HL-60 (cell line): ENCODE results near the gene CHST9.

Experiments
- POLR2AphosphoS5 ChIP-seq: IDR thresholded peaks from 2 replicates; pipeline ENCODE4 v1.6.1; 2012; ENCODE audit warnings: low read depth
- TF ChIP-seq, protein P1 (sequence below): IDR thresholded peaks from one replicate; pipeline ENCODE4 v1.5.1; 2011; ENCODE audit warnings: low read length, control low read depth, inconsistent platforms; ENCODE audit not compliant: insufficient read depth

- TF ChIP-seq, protein P1, sequence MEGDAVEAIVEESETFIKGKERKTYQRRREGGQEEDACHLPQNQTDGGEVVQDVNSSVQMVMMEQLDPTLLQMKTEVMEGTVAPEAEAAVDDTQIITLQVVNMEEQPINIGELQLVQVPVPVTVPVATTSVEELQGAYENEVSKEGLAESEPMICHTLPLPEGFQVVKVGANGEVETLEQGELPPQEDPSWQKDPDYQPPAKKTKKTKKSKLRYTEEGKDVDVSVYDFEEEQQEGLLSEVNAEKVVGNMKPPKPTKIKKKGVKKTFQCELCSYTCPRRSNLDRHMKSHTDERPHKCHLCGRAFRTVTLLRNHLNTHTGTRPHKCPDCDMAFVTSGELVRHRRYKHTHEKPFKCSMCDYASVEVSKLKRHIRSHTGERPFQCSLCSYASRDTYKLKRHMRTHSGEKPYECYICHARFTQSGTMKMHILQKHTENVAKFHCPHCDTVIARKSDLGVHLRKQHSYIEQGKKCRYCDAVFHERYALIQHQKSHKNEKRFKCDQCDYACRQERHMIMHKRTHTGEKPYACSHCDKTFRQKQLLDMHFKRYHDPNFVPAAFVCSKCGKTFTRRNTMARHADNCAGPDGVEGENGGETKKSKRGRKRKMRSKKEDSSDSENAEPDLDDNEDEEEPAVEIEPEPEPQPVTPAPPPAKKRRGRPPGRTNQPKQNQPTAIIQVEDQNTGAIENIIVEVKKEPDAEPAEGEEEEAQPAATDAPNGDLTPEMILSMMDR, result no peak
- no peak for TF ChIP-seq POLR2AphosphoS5
Observed at GRCh38 chr18:26976206-26976605, 208.9 kb downstream of the CHST9 start.
